Gastroesophageal sphincter (tissue), 4 donors: Measurements from ENCODE around the gene GNS. TPM values are rescaled to one million over a fixed set of nuclear protein-coding genes. Genes with fewer than 3 reads are reported as not detected.

Source experiments
- ATAC-seq: fragments of 150-250 bp; one replicate; pipeline ENCODE4 v1.9.1; 2016; ENCODE audit warnings: mild to moderate bottlenecking, moderate library complexity
- H3K27ac ChIP-seq, 4 donors: fragments of 200-600 bp; sonication (generic) in 3 of 4; 1 replicate in 3 of 4; 2 replicates in 1 of 4; pipeline ENCODE4 v1.5.1; 2016 to 2019
- H3K27me3 ChIP-seq: fragments of 200-600 bp; sonication (generic); one replicate; pipeline ENCODE4 v1.5.1; 2019
- H3K36me3 ChIP-seq, 2 donors: fragments of 200-600 bp; sonication (generic); one replicate each; pipeline ENCODE4 v1.5.1; 2019; ENCODE audit warnings: control low read depth in 1 of 2
- H3K4me1 ChIP-seq, 3 donors: fragments of 200-600 bp; sonication (generic); 1 replicate in 2 of 3; 2 replicates in 1 of 3; pipeline ENCODE4 v1.5.1; 2016 to 2019; ENCODE audit warnings: control low read depth in 2 of 3
- H3K4me3 ChIP-seq, 2 donors: fragments of 200-600 bp; sonication (generic); one replicate each; pipeline ENCODE4 v1.5.1; 2019; ENCODE audit warnings: mild to moderate bottlenecking in 1 of 2, moderate library complexity in 1 of 2
- H3K9me3 ChIP-seq, 3 donors: fragments of 200-600 bp; sonication (generic); one replicate each; pipeline ENCODE4 v1.5.1; 2017 to 2019; ENCODE audit warnings: control low read depth in 2 of 3
- CTCF ChIP-seq, 4 experiments: fragments of 200-600 bp in 2 of 4; fragments of 450-650 bp in 2 of 4; sonication (generic) in 1 of 4; IDR thresholded peaks; one replicate each; pipeline ENCODE4 v1.5.1; 2017 to 2019; ENCODE audit warnings: antibody characterized with exemption in 4 of 4, mild to moderate bottlenecking in 2 of 4, moderate library complexity in 2 of 4
- EP300 ChIP-seq: sonication (generic); formaldehyde crosslinking; IDR thresholded peaks from one replicate; pipeline ENCODE4 v1.6.1; 2017; ENCODE audit warnings: antibody characterized with exemption, mild to moderate bottlenecking
- POLR2A ChIP-seq, 2 donors: fragments of 450-650 bp; IDR thresholded peaks; one replicate each; pipeline ENCODE4 v1.6.1; 2017; ENCODE audit warnings: antibody characterized with exemption in 2 of 2, mild to moderate bottlenecking in 2 of 2, moderate library complexity in 1 of 2
- POLR2AphosphoS5 ChIP-seq: sonication (generic); formaldehyde crosslinking; IDR thresholded peaks from one replicate; pipeline ENCODE4 v1.6.1; 2017; ENCODE audit warnings: antibody characterized with exemption
- WGBS, 2 donors: methylation state at CpG; one replicate each; pipeline ENCODE4 v1.1.5; 2018; ENCODE audit warnings: low coverage in 1 of 2; 5-methylcytosine and 5-hydroxymethylcytosine counted together
- total RNA-seq, 4 donors: library from RNA; depleted of rRNA; stranded (reverse); fragments of >200 nt; gene quantifications; one replicate each; pipeline ENCODE4 v1.1.0, GENCODE V29; 2016

GNS gene
- total RNA-seq, 4 donors from 2014 or later = 69.3 to 116 (median 89.7) TPM

- WGBS, 2 donors = 46 to 48% methylated on average over 6 to 8 of the region's 8 CpGs
These were observed 88.1 kb downstream of the GNS start for GRCh38 chr12:64670919-64671639.

GRCh38 chr12:64670019-64670418 is 89.2 kb downstream of the GNS start:
- Histone ChIP-seq H3K9me3 (no peaks in the 10 kb centered on the region), H3K27me3 (no peaks in the 10 kb centered on the region), H3K27ac (peak overlapping the region; percentile 51 to 85 (median 72)), H3K4me3 (no peak overlapping the region), H3K36me3 (no peaks in the 10 kb centered on the region), H3K4me1 (peaks cover 26 to 100% (median 76%) of the 10 kb centered on the region in 3 donors)
- 13 to 37% methylated on average over 4 of the region's 4 CpGs for whole genome bisulfite sequencing, 2 donors
- TF ChIP-seq CTCF (IDR thresholded peaks at IDR 0.05) (peak in 1 of 4 experiments; percentile 7), POLR2AphosphoS5 (no peak)
- ATAC-seq = no peak

More at GRCh38 chr12:64670919-64671639, 88.1 kb downstream of the GNS start:
- Histone ChIP-seq H3K9me3 (no peaks in the 10 kb centered on the region), H3K36me3 (no peaks in the 10 kb centered on the region), H3K27ac (peak overlapping the region; percentile 80 to 87 (median 84)), H3K4me1 (peaks cover 21 to 100% (median 76%) of the 10 kb centered on the region in 3 donors), H3K4me3 (no peak overlapping the region), H3K27me3 (no peaks in the 10 kb centered on the region)
- ATAC-seq = peak; percentile 75
- no peak for TF ChIP-seq EP300
- peak; percentile 85 for TF ChIP-seq POLR2AphosphoS5
- no peak for TF ChIP-seq POLR2A (IDR thresholded peaks at IDR 0.05)

- peak; percentile 32 for ATAC-seq
- TF ChIP-seq POLR2AphosphoS5 = no peak
- no peak for TF ChIP-seq CTCF (IDR thresholded peaks at IDR 0.05)
- no peak for TF ChIP-seq EP300
- TF ChIP-seq POLR2A (IDR thresholded peaks at IDR 0.05) = no peak
- Histone ChIP-seq H3K27me3 (no peaks in the 10 kb centered on the region), H3K36me3 (no peaks in the 10 kb centered on the region), H3K4me1 (peaks cover 26 to 100% (median 72%) of the 10 kb centered on the region in 3 donors), H3K27ac (peak overlapping the region; percentile 51 to 85 (median 78)), H3K4me3 (no peak overlapping the region), H3K9me3 (no peaks in the 10 kb centered on the region)
- 2 to 14% methylated on average over 5 to 6 of the region's 10 CpGs for WGBS, 2 donors
These were observed 89.8 kb downstream of the GNS start for GRCh38 chr12:64669270-64669842.

DNA sequence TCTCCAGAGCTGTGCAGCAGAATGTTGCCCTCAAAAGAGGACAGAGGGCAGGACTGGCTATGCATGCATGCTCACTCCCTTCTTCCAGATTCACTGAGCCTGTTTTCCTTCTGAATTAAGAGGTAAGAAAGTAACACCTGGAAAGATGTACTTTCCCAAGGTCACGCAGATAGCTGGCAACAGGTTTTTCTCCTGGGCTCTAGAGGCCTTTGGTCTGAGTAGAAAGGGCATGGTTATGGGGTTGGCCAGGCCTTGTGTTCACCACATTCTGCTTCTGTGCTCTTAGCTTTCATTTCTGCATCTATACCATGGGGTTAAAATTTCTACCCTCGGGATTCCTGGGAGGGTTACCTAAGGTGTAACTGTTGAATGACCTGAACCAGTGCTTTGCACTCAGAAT is 91.4 kb downstream of the GNS start:
- no peak for ATAC-seq
- peaks cover 22 to 97% (median 60%) of the 10 kb centered on the region in 3 donors for H3K4me1 ChIP-seq
- WGBS, 2 donors = 73 to 100% methylated on average over 1 to 2 of the region's 2 CpGs
- H3K9me3 ChIP-seq = no peaks in the 10 kb centered on the region
- no peaks in the 10 kb centered on the region for H3K27me3 ChIP-seq
- no peaks in the 10 kb centered on the region for H3K36me3 ChIP-seq
- no peak for TF ChIP-seq EP300
- TF ChIP-seq CTCF (IDR thresholded peaks at IDR 0.05) = no peak
- no peak for TF ChIP-seq POLR2AphosphoS5
- no peak for TF ChIP-seq POLR2A (IDR thresholded peaks at IDR 0.05)
- no peak overlapping the region for H3K4me3 ChIP-seq
- peak overlapping the region in 3 of 4 donors; percentile 15 to 85 (median 84) for H3K27ac ChIP-seq

DNA sequence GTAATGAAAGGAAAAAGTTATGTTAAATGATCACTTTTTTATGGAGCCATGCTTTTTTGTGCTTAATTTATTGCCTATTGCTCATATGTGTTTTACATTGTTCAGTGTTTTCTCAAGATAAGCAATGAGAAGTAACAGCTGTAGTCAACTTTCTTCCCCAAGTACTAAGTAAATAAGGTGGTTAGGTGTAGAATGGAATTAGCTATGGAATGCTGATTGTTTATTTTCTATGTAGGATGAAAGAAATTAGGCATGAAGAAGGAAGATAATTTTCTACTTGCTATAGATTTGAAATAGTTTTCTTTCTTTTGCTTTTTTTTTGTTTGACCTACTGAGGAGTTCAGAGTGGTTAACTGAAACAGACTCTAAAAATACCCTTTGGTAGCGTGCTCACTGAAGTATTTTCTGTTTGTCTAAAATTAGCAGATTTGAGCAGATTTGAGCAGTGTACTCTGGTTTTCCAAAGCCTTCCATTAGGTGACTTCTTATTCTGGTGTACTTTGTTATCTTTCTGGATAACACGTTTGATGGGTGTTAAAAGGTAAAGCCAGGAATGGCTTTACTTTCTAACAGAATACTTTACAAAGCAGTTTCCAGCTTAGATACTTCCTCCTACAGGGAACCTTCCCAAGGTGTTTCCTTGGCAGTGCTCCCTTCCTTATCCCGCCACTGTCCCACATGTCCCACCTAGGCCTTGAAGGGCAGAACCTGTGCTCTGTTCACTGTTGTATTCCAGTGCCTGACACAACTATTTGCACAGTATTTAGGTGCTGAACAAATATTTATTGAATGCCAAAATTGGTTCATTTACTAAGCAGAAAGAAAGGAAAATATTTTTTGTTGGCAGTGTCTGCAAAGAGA is 92.9 kb downstream of the GNS start:
- H3K27me3 ChIP-seq = no peaks in the 10 kb centered on the region
- 33 to 38% methylated on average over 3 of the region's 3 CpGs for WGBS, 2 donors
- H3K4me3 ChIP-seq = no peak overlapping the region
- H3K4me1 ChIP-seq = peaks cover 18 to 96% (median 47%) of the 10 kb centered on the region in 3 donors
- TF ChIP-seq CTCF (IDR thresholded peaks at IDR 0.05) (no peak), POLR2A (IDR thresholded peaks at IDR 0.05) (no peak), POLR2AphosphoS5 (no peak), EP300 (no peak)
- no peak for ATAC-seq
- H3K27ac ChIP-seq = peak overlapping the region; percentile 46 to 85 (median 76)
- H3K36me3 ChIP-seq = no peaks in the 10 kb centered on the region
- no peaks in the 10 kb centered on the region for H3K9me3 ChIP-seq
